Measurements from ENCODE around the gene RHBG. TPM values are rescaled to one million over a fixed set of nuclear protein-coding genes. Genes with fewer than 3 reads are reported as not detected.

Gene RHBG
- total RNA-seq, 1 experiment from 2014 or later, result 5.7 TPM

- Histone ChIP-seq H3K27ac (ENCODE audit: low read depth, low read length) (no peak overlapping the region), H3K4me3 (replicated peaks in 1 of 2; ENCODE audit: low read depth in 1 of 2, low read length in 2 of 2) (no peak overlapping the region), H4K20me1 (ENCODE audit: insufficient read depth) (no peaks in the 10 kb centered on the region), H3K9ac (ENCODE audit: low read length) (no peak overlapping the region), H3K9me3 (ENCODE audit: control insufficient read depth in 1 of 2, insufficient read depth in 1 of 2, low read depth in 1 of 2, low read length in 2 of 2) (no peaks in the 10 kb centered on the region), H3K36me3 (ENCODE audit: control insufficient read depth in 1 of 2, insufficient read depth in 2 of 2, low read length in 2 of 2) (no peaks in the 10 kb centered on the region), H3K79me2 (ENCODE audit: insufficient read depth, low read length) (no peaks in the 10 kb centered on the region), H3K4me1 (ENCODE audit: control insufficient read depth in 1 of 2, insufficient read depth in 2 of 2, low read length in 2 of 2) (peaks cover 16 to 28% of the 10 kb centered on the region in 2 experiments), H2AFZ (ENCODE audit: low read depth, low read length, poor library complexity, severe bottlenecking) (no peak overlapping the region), H3K4me2 (ENCODE audit: low read length) (no peak overlapping the region), H3K9me2 (ENCODE audit: insufficient read depth) (no peaks in the 10 kb centered on the region), H3K27me3 (ENCODE audit: insufficient read depth, low read length) (no peaks in the 10 kb centered on the region)
- ChIA-PET POLR2A (no interaction called here), CTCF (interaction anchor here (1.0 to 1.6 kb wide), 2 partner anchors 12 to 72 kb away, joined by 3 to 5 read pairs; no protein-coding TSS in a partner anchor), RAD21 (ENCODE audit: low non-redundant PET in 1 of 2, low total read pairs in 2 of 2, uncharacterized antibody in 2 of 2, unreplicated experiment in 2 of 2) (no interaction called here)
- TF ChIP-seq SIN3A (IDR thresholded peaks at IDR 0.05; ENCODE audit: low read depth) (no peak), POLR2AphosphoS5 (IDR thresholded peaks at IDR 0.05; ENCODE audit: low read depth, low read length) (no peak), FOSL1 (IDR thresholded peaks at IDR 0.05; ENCODE audit: low read depth) (no peak), SRF (IDR thresholded peaks at IDR 0.05; ENCODE audit: low read depth) (no peak), CEBPB (IDR thresholded peaks at IDR 0.05; ENCODE audit: low read depth) (no peak), EZH2 (IDR thresholded peaks at IDR 0.05) (no peak)
- TF ChIP-seq, protein P1, sequence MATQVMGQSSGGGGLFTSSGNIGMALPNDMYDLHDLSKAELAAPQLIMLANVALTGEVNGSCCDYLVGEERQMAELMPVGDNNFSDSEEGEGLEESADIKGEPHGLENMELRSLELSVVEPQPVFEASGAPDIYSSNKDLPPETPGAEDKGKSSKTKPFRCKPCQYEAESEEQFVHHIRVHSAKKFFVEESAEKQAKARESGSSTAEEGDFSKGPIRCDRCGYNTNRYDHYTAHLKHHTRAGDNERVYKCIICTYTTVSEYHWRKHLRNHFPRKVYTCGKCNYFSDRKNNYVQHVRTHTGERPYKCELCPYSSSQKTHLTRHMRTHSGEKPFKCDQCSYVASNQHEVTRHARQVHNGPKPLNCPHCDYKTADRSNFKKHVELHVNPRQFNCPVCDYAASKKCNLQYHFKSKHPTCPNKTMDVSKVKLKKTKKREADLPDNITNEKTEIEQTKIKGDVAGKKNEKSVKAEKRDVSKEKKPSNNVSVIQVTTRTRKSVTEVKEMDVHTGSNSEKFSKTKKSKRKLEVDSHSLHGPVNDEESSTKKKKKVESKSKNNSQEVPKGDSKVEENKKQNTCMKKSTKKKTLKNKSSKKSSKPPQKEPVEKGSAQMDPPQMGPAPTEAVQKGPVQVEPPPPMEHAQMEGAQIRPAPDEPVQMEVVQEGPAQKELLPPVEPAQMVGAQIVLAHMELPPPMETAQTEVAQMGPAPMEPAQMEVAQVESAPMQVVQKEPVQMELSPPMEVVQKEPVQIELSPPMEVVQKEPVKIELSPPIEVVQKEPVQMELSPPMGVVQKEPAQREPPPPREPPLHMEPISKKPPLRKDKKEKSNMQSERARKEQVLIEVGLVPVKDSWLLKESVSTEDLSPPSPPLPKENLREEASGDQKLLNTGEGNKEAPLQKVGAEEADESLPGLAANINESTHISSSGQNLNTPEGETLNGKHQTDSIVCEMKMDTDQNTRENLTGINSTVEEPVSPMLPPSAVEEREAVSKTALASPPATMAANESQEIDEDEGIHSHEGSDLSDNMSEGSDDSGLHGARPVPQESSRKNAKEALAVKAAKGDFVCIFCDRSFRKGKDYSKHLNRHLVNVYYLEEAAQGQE (IDR thresholded peaks at IDR 0.05; ENCODE audit: low read depth), result no peak
- TF ChIP-seq, protein P2, sequence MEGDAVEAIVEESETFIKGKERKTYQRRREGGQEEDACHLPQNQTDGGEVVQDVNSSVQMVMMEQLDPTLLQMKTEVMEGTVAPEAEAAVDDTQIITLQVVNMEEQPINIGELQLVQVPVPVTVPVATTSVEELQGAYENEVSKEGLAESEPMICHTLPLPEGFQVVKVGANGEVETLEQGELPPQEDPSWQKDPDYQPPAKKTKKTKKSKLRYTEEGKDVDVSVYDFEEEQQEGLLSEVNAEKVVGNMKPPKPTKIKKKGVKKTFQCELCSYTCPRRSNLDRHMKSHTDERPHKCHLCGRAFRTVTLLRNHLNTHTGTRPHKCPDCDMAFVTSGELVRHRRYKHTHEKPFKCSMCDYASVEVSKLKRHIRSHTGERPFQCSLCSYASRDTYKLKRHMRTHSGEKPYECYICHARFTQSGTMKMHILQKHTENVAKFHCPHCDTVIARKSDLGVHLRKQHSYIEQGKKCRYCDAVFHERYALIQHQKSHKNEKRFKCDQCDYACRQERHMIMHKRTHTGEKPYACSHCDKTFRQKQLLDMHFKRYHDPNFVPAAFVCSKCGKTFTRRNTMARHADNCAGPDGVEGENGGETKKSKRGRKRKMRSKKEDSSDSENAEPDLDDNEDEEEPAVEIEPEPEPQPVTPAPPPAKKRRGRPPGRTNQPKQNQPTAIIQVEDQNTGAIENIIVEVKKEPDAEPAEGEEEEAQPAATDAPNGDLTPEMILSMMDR (IDR thresholded peaks at IDR 0.05 in 2 of 3, conservative IDR thresholded peaks at IDR 0.05 in 1 of 3; ENCODE audit: borderline replicate concordance in 1 of 3, insufficient read depth in 1 of 3, low read depth in 2 of 3, low read length in 2 of 3), result no peak
- no TSS peak for BruUV-seq (replicated peaks)
- ATAC-seq (no peak), DNase-seq (ENCODE audit: low read depth, low spot score) (no peak)
- intact Hi-C loops (cut with micrococcal nuclease), result no loop called here
Measured at GRCh38 chr1:156373546-156373945, 4.5 kb downstream of the RHBG start.
